HepG2 (cell line): Measurements from ENCODE around the gene FMO2. TPM values are rescaled to one million over a fixed set of nuclear protein-coding genes. Genes with fewer than 3 reads are reported as not detected.

Experiments used
- ATAC-seq: fragments of 200-7000 bp; cut with Tn5 transposase; 3 replicates; pipeline ENCODE4 v1.9.1; 2020; ENCODE audit warnings: mild to moderate bottlenecking, moderate library complexity
- BruUV-seq: library from RNA; stranded (reverse); fragments of 400-500 nt; replicated peaks from 2 replicates; lab custom pipeline; 2021; lab: Mats Ljungman, UMichigan
- CTCF ChIA-PET: fragments of 300-600 bp; formaldehyde crosslinking; extraction: SDS; loops from one replicate; lab custom pipeline; 2021; ENCODE audit warnings: low total read pairs, inconsistent platforms, low intra/inter-chr PET ratio; lab: Yijun Ruan, JAX
- POLR2A ChIA-PET: fragments of 350-600 bp; sonication (Branson Sonifier 250); formaldehyde crosslinking; loops from one replicate; lab custom pipeline; 2020; ENCODE audit warnings: antibody characterized with exemption, inconsistent platforms; lab: Yijun Ruan, JAX
- DNase-seq: peaks from one replicate; pipeline ENCODE4 v3.0.0-alpha.2; 2015; ENCODE audit warnings: low spot score
- FAIRE-seq: peaks from 3 replicates; lab custom pipeline; 2011; peaks lifted over from hg19 to GRCh38; lab: Jason Lieb, UNC
- H2AFZ ChIP-seq: one replicate; pipeline ENCODE4 v1.6.1; 2011; ENCODE audit warnings: low read length, inconsistent platforms
- H3K27ac ChIP-seq: fragments of 300-600 bp; 3 replicates; pipeline ENCODE4 v1.8.0; 2011; ENCODE audit warnings: mixed run types, mild to moderate bottlenecking, mixed read lengths, low read length, inconsistent platforms; ENCODE audit not compliant: insufficient read depth; ENCODE audit errors: extremely low read length
- H3K27me3 ChIP-seq, 2 experiments: fragments of 200-600 bp in 1 of 2; 2 replicates in 1 of 2; 3 replicates in 1 of 2; pipeline versions ENCODE4 v1.6.0 to v1.8.0; 2011; ENCODE audit warnings: low read length in 2 of 2, mild to moderate bottlenecking in 2 of 2, moderate library complexity in 2 of 2, inconsistent platforms in 1 of 2; ENCODE audit not compliant: insufficient read depth in 2 of 2, control insufficient read depth in 1 of 2
- H3K36me3 ChIP-seq, 2 experiments: fragments of 200-600 bp in 1 of 2; replicated peaks in 1 of 2; 2 replicates in 1 of 2; 3 replicates in 1 of 2; pipeline versions ENCODE4 v1.5.1 to v1.8.0; 2011; ENCODE audit warnings: low read length in 2 of 2, inconsistent platforms in 1 of 2; ENCODE audit not compliant: insufficient read depth in 2 of 2, control insufficient read depth in 1 of 2
- H3K4me1 ChIP-seq: 2 replicates; pipeline ENCODE4 v1.5.1; 2012; ENCODE audit warnings: low read length, inconsistent platforms; ENCODE audit not compliant: insufficient read depth
- H3K4me2 ChIP-seq: 2 replicates; pipeline ENCODE4 v1.6.0; 2011; ENCODE audit warnings: low read depth, low read length, inconsistent platforms
- H3K4me3 ChIP-seq, 3 experiments: fragments of 200-600 bp in 1 of 3; sonication (generic), shearing (Covaris generic) in 1 of 3; replicated peaks in 1 of 3; 2 replicates each; pipeline ENCODE4 v1.5.1; 2011 to 2016; ENCODE audit warnings: low read length in 3 of 3, inconsistent platforms in 2 of 3, low read depth in 2 of 3, mild to moderate bottlenecking in 2 of 3, control low read depth in 1 of 3, mixed read lengths in 1 of 3; ENCODE audit not compliant: insufficient read depth in 1 of 3
- H3K79me2 ChIP-seq: one replicate; pipeline ENCODE4 v1.6.1; 2011; ENCODE audit warnings: low read length, inconsistent platforms; ENCODE audit not compliant: insufficient read depth
- H3K9ac ChIP-seq: 2 replicates; pipeline ENCODE4 v1.6.0; 2011; ENCODE audit warnings: mild to moderate bottlenecking, low read depth, low read length, inconsistent platforms; ENCODE audit not compliant: insufficient read depth
- H3K9me3 ChIP-seq: 2 replicates; pipeline ENCODE4 v1.5.1; 2012; ENCODE audit warnings: mild to moderate bottlenecking, low read length
- H4K20me1 ChIP-seq: 2 replicates; pipeline ENCODE4 v1.6.0; 2011; ENCODE audit warnings: inconsistent platforms, mild to moderate bottlenecking, low read length, moderate library complexity; ENCODE audit not compliant: insufficient read depth
- CREM ChIP-seq, 2 experiments: sonication (generic) in 1 of 2; formaldehyde crosslinking in 1 of 2; IDR thresholded peaks; 2 replicates each; pipeline versions ENCODE4 v1.4.0 to v1.6.1; 2016 to 2020; ENCODE audit warnings: antibody characterized with exemption in 1 of 2, mild to moderate bottlenecking in 1 of 2, missing genetic modification reagents in 1 of 2
- GATAD1 ChIP-seq: IDR thresholded peaks from 2 replicates; pipeline ENCODE4 v1.6.1; 2016; ENCODE audit warnings: missing genetic modification reagents, missing compliant biosample characterization
- HNF4A ChIP-seq: sonication (generic); formaldehyde crosslinking; IDR thresholded peaks from 2 replicates; pipeline ENCODE4 v1.4.0; 2020; ENCODE audit warnings: missing genetic modification reagents
- PCBP2 ChIP-seq: fragments of 200-400 bp; formaldehyde crosslinking; optimal IDR thresholded peaks from 2 replicates; pipeline ENCODE3; 2018; ENCODE audit warnings: low read length, low read depth; ENCODE audit not compliant: poor library complexity, severe bottlenecking
- SAFB2 ChIP-seq: sonication (generic); formaldehyde crosslinking; IDR thresholded peaks from 2 replicates; pipeline ENCODE4 v1.5.1; 2020; ENCODE audit warnings: missing genetic modification reagents, low read depth, mild to moderate bottlenecking, borderline replicate concordance
- SNAI1 ChIP-seq: sonication (generic); formaldehyde crosslinking; IDR thresholded peaks from 2 replicates; pipeline ENCODE4 v1.5.0; 2020; ENCODE audit warnings: mild to moderate bottlenecking, missing genetic modification reagents, borderline replicate concordance
- TOE1 ChIP-seq: sonication (generic); formaldehyde crosslinking; IDR thresholded peaks from 2 replicates; pipeline ENCODE4 v1.4.0; 2020; ENCODE audit warnings: mild to moderate bottlenecking, missing genetic modification reagents
- ZNF10 ChIP-seq: sonication (generic); formaldehyde crosslinking; IDR thresholded peaks from 2 replicates; pipeline ENCODE4 v1.4.0; 2020; ENCODE audit warnings: mild to moderate bottlenecking, low read depth, missing genetic modification reagents, borderline replicate concordance
- ZNF44 ChIP-seq: sonication (generic); formaldehyde crosslinking; IDR thresholded peaks from 2 replicates; pipeline ENCODE4 v1.5.1; 2020; ENCODE audit warnings: mild to moderate bottlenecking, missing genetic modification reagents
- WGBS: methylation state at CpG from one replicate; pipeline ENCODE4 v1.1.6; 2017; ENCODE audit warnings: low lambda C conversion rate; 5-methylcytosine and 5-hydroxymethylcytosine counted together
- in situ Hi-C: cut with HindIII; loops from 2 replicates; pipeline ENCODE4 v1.10.0; 2017; ENCODE audit warnings: low pct_unique_long_range_greater_than_20kb; ENCODE audit not compliant: extremely low pct_ligation_motif_present
- intact Hi-C: fragments of 100-400 bp; cut with micrococcal nuclease; formaldehyde crosslinking; loops from one replicate; pipeline ENCODE4 v1.10.0; 2022; ENCODE audit not compliant: unreplicated experiment
- polyA plus RNA-seq, 8 experiments: library from polyadenylated mRNA; depleted of rRNA in 3 of 8; stranded (reverse) in 7 of 8; unstranded in 1 of 8; fragments of >200 nt; fragmentation: Illumina TruSeq in 4 of 8; extraction: Trizol in 4 of 8; gene quantifications; 2 replicates each; pipeline versions ENCODE4 v1.2.1 to v1.2.3, GENCODE V29; 2011 to 2016; ENCODE audit warnings: low read depth in 4 of 8, missing spikeins in 1 of 8, mixed read lengths in 1 of 8; ENCODE audit not compliant: insufficient read depth in 1 of 8
- total RNA-seq, 5 experiments: library from RNA; depleted of rRNA; stranded (reverse); fragments of >200 nt; fragmentation: Illumina TruSeq; extraction: Trizol; gene quantifications; 2 replicates each; pipeline ENCODE4 v1.2.3, GENCODE V29; 2016; ENCODE audit warnings: low read depth in 1 of 5
- TF ChIP-seq, protein P1 (sequence below): sonication (generic); formaldehyde crosslinking; IDR thresholded peaks from 2 replicates; pipeline ENCODE4 v1.5.0; 2020; ENCODE audit warnings: mild to moderate bottlenecking, missing genetic modification reagents
- TF ChIP-seq, protein P2 (sequence below): sonication (generic); formaldehyde crosslinking; IDR thresholded peaks from 2 replicates; pipeline ENCODE4 v1.5.0; 2020; ENCODE audit warnings: mild to moderate bottlenecking, missing genetic modification reagents, borderline replicate concordance
- TF ChIP-seq, protein P3 (sequence below): sonication (generic); formaldehyde crosslinking; IDR thresholded peaks from 2 replicates; pipeline ENCODE4 v1.4.0; 2020; ENCODE audit warnings: mild to moderate bottlenecking, missing genetic modification reagents

Gene FMO2
- total and polyA plus RNA-seq, 2 of the 13 experiments (the other 11 are each of a cell fraction or from before 2014, with no cell fraction given): not detected

DNA sequence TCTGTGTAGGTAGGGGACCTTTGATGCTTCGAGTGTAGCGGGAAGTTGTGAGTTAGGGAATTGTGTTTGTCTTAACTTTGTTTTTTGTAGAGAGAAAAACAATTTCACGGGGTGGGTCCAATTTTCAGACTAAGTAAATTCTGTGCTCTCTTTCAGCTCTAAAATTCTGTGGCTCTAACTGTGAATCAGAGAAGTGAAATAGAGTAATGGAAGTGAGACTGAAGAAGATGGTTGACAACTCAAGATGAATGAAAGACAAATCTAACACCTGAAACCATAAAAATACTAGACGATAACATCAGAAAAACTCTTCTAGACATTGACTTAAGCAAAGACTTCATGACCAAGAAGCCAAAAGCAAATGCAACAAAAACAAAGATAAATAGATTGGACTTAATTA, 58.8 kb downstream of the FMO2 start:
- H3K27ac ChIP-seq: no peak overlapping the region
- ATAC-seq: no peak
- CTCF ChIA-PET: no interaction called here
- H3K4me2 ChIP-seq: no peak overlapping the region
- FAIRE-seq: no peak
- intact Hi-C loops (no loop called here), in situ Hi-C loops (no loop called here)
- H3K4me1 ChIP-seq: no peaks in the 10 kb centered on the region
- no peak for DNase-seq
- H4K20me1 ChIP-seq: no peaks in the 10 kb centered on the region
- BruUV-seq: no TSS peak
- POLR2A ChIA-PET: no interaction called here
- WGBS: 19% methylated on average over 4 of the region's 4 CpGs
- no peaks in the 10 kb centered on the region for H3K27me3 ChIP-seq
- no peak overlapping the region for H3K4me3 ChIP-seq
- H2AFZ ChIP-seq: no peak overlapping the region
- no peaks in the 10 kb centered on the region for H3K79me2 ChIP-seq
- H3K9ac ChIP-seq: no peak overlapping the region
- H3K9me3 ChIP-seq: no peaks in the 10 kb centered on the region
- H3K36me3 ChIP-seq: no peaks in the 10 kb centered on the region
- TF ChIP-seq PCBP2: no peak
- no peak for TF ChIP-seq CREM (IDR thresholded peaks at IDR 0.05)
- no peak for TF ChIP-seq CREM (CRISPR knock-in tag; IDR thresholded peaks at IDR 0.05)
- no peak for TF ChIP-seq ZNF44 (CRISPR knock-in tag)
- no peak for TF ChIP-seq GATAD1 (CRISPR knock-in tag)
- TF ChIP-seq ZNF10 (CRISPR knock-in tag): no peak
- TF ChIP-seq, protein P1, sequence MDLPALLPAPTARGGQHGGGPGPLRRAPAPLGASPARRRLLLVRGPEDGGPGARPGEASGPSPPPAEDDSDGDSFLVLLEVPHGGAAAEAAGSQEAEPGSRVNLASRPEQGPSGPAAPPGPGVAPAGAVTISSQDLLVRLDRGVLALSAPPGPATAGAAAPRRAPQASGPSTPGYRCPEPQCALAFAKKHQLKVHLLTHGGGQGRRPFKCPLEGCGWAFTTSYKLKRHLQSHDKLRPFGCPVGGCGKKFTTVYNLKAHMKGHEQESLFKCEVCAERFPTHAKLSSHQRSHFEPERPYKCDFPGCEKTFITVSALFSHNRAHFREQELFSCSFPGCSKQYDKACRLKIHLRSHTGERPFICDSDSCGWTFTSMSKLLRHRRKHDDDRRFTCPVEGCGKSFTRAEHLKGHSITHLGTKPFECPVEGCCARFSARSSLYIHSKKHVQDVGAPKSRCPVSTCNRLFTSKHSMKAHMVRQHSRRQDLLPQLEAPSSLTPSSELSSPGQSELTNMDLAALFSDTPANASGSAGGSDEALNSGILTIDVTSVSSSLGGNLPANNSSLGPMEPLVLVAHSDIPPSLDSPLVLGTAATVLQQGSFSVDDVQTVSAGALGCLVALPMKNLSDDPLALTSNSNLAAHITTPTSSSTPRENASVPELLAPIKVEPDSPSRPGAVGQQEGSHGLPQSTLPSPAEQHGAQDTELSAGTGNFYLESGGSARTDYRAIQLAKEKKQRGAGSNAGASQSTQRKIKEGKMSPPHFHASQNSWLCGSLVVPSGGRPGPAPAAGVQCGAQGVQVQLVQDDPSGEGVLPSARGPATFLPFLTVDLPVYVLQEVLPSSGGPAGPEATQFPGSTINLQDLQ (CRISPR knock-in tag): no peak
- TF ChIP-seq, protein P2, sequence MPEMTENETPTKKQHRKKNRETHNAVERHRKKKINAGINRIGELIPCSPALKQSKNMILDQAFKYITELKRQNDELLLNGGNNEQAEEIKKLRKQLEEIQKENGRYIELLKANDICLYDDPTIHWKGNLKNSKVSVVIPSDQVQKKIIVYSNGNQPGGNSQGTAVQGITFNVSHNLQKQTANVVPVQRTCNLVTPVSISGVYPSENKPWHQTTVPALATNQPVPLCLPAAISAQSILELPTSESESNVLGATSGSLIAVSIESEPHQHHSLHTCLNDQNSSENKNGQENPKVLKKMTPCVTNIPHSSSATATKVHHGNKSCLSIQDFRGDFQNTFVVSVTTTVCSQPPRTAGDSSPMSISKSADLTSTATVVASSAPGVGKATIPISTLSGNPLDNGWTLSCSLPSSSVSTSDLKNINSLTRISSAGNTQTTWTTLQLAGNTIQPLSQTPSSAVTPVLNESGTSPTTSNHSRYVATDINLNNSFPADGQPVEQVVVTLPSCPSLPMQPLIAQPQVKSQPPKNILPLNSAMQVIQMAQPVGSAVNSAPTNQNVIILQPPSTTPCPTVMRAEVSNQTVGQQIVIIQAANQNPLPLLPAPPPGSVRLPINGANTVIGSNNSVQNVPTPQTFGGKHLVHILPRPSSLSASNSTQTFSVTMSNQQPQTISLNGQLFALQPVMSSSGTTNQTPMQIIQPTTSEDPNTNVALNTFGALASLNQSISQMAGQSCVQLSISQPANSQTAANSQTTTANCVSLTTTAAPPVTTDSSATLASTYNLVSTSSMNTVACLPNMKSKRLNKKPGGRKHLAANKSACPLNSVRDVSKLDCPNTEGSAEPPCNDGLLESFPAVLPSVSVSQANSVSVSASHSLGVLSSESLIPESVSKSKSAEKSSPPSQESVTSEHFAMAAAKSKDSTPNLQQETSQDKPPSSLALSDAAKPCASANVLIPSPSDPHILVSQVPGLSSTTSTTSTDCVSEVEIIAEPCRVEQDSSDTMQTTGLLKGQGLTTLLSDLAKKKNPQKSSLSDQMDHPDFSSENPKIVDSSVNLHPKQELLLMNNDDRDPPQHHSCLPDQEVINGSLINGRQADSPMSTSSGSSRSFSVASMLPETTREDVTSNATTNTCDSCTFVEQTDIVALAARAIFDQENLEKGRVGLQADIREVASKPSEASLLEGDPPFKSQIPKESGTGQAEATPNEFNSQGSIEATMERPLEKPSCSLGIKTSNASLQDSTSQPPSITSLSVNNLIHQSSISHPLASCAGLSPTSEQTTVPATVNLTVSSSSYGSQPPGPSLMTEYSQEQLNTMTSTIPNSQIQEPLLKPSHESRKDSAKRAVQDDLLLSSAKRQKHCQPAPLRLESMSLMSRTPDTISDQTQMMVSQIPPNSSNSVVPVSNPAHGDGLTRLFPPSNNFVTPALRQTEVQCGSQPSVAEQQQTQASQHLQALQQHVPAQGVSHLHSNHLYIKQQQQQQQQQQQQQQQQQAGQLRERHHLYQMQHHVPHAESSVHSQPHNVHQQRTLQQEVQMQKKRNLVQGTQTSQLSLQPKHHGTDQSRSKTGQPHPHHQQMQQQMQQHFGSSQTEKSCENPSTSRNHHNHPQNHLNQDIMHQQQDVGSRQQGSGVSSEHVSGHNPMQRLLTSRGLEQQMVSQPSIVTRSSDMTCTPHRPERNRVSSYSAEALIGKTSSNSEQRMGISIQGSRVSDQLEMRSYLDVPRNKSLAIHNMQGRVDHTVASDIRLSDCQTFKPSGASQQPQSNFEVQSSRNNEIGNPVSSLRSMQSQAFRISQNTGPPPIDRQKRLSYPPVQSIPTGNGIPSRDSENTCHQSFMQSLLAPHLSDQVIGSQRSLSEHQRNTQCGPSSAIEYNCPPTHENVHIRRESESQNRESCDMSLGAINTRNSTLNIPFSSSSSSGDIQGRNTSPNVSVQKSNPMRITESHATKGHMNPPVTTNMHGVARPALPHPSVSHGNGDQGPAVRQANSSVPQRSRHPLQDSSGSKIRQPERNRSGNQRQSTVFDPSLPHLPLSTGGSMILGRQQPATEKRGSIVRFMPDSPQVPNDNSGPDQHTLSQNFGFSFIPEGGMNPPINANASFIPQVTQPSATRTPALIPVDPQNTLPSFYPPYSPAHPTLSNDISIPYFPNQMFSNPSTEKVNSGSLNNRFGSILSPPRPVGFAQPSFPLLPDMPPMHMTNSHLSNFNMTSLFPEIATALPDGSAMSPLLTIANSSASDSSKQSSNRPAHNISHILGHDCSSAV: no peak
- no peak for TF ChIP-seq HNF4A (CRISPR knock-in tag)
- no peak for TF ChIP-seq SAFB2 (CRISPR knock-in tag)
- TF ChIP-seq, protein P3, sequence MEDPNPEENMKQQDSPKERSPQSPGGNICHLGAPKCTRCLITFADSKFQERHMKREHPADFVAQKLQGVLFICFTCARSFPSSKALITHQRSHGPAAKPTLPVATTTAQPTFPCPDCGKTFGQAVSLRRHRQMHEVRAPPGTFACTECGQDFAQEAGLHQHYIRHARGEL (CRISPR knock-in tag): no peak
- no peak for TF ChIP-seq SNAI1
- no peak for TF ChIP-seq TOE1 (CRISPR knock-in tag)
